IPS-18c (cell line): ENCODE data around the gene SEPTIN12.

ENCODE experiments used
- H3K4me3 ChIP-seq: 2 replicates; pipeline ENCODE4 v1.7.0; 2013; ENCODE audit warnings: low read depth, mild to moderate bottlenecking, low read length, moderate library complexity; ENCODE audit not compliant: insufficient read depth
- H3K9me3 ChIP-seq: one replicate; pipeline ENCODE4 v1.6.1; 2013; ENCODE audit warnings: mild to moderate bottlenecking, low read length, moderate library complexity; ENCODE audit not compliant: control insufficient read depth, insufficient read depth

Gene SEPTIN12

GRCh38 chr16:4805231-4805630 lies 17.1 kb upstream of the SEPTIN12 start:
- H3K9me3 ChIP-seq = no peaks in the 10 kb centered on the region
- H3K4me3 ChIP-seq = no peak overlapping the region

DNA sequence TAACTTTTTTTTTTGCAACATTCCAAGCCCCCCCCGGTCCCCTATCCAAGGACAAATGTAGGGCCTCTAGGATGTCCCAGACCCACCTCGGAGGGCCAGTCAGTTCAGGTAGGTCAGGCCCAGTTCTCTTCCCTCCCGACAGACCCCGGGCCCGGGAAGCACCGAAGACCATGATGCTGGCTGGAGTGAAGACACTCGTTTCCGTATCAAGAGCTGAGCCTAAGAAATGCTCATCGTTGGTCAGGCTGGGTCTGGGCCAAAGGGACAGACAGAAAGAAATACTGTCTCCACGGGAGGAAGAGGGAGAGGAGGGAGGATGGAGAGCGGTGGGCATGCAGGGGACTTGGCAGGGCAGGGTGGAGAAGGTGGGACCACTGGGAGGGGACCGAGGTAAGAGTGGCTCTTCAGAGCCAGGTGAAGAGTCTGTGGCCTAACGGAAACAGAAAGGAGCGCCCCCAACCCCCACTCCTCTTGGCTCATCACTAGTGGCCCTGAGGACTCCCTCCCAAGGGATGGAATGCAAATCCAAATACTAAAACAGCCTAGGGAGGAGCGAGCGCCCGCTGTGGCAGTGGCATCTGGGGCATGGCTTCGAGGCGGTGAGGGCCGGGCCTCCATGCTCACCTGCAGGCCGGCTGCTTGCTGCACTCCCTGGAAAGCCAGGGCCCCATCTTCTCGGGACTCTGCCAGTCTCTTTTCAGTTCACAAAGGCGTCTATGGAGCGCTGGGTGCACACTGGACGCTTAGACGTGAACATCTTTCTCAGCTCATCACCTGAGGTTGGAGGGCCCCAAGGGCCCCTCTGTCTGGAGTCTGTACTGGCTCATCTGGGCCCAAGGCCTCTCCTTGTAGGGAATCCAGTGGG lies 16.0 kb upstream of the SEPTIN12 start:
- Histone ChIP-seq H3K9me3 (no peaks in the 10 kb centered on the region), H3K4me3 (no peak overlapping the region)

DNA sequence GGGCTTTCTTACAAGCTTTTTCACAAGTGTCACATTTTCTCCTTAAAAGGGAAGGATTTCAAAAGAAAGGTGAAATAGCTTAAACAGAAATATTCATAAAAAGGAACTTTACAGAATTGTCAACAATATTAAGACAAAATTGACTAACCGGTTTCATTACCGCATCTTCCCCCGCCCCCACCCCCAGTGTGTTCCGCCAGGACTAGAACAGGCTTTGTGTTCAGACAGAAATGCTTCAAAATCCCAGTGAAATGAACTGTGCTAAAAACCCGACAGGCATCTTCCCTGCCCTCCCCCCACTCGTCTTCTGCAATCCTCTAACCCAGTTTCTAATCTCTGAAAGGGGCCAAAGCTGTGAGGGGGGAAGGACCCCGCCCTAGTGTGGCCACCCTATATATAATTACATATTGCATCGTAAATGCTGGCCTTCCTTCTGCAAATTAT lies 15.3 kb upstream of the SEPTIN12 start:
- no peak overlapping the region for H3K4me3 ChIP-seq

DNA sequence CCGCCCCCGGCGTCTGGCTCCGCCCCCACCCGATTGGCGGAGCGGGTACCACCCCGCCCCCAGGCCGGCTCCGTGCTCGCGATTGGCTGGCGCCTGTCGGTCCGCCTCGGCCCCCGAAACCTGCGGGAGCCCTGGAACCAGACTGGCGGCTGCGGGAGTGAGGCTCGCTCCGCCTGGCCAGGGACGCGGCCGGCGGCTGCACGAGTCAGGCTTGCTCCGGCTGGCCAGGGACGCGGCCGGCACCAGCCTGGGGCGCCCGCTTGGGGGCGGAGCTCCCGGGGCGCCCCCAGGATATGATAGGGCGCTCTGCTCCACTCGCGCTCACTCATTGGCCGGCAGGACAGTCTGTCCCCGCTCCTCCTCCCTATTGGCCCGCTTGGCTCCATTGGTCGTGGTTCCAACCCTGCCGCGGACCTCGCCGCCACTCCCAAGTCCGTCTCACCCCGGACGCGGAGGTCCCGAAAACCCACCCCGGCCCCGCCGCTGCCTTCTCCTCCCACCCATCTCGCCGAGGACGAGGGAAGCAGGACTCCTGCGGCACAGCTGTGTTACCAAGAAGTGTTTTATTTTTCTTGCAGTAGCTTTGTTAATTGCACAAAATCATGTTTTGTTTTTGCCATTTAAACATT lies 14.6 kb upstream of the SEPTIN12 start:
- Histone ChIP-seq H3K9me3 (no peaks in the 10 kb centered on the region), H3K4me3 (peak overlapping the region; percentile 89)

More for the DNA sequence above, 15.3 kb upstream of the SEPTIN12 start:
- no peaks in the 10 kb centered on the region for H3K9me3 ChIP-seq

GRCh38 chr16:4801962-4802658 lies 14.0 kb upstream of the SEPTIN12 start, which contains the start of gene ROGDI:
Gene ROGDI, minus strand, starts transcription at chr16:4802633. Its CDS starts 62 bp downstream, at chr16:4802571.
- H3K9me3 ChIP-seq = no peaks in the 10 kb centered on the region

GRCh38 chr16:4801051-4801961 lies 13.2 kb upstream of the SEPTIN12 start:
- no peaks in the 10 kb centered on the region for H3K9me3 ChIP-seq
- peak overlapping the region; percentile 89 for H3K4me3 ChIP-seq

More at GRCh38 chr16:4801962-4802658, 14.0 kb upstream of the SEPTIN12 start, which contains the start of gene ROGDI:
- peak within 1 kb of the TSS; percentile 89 for H3K4me3 ChIP-seq

GRCh38 chr16:4800290-4801041 lies 12.3 kb upstream of the SEPTIN12 start:
- no peaks in the 10 kb centered on the region for H3K9me3 ChIP-seq
- no peak overlapping the region for H3K4me3 ChIP-seq

DNA sequence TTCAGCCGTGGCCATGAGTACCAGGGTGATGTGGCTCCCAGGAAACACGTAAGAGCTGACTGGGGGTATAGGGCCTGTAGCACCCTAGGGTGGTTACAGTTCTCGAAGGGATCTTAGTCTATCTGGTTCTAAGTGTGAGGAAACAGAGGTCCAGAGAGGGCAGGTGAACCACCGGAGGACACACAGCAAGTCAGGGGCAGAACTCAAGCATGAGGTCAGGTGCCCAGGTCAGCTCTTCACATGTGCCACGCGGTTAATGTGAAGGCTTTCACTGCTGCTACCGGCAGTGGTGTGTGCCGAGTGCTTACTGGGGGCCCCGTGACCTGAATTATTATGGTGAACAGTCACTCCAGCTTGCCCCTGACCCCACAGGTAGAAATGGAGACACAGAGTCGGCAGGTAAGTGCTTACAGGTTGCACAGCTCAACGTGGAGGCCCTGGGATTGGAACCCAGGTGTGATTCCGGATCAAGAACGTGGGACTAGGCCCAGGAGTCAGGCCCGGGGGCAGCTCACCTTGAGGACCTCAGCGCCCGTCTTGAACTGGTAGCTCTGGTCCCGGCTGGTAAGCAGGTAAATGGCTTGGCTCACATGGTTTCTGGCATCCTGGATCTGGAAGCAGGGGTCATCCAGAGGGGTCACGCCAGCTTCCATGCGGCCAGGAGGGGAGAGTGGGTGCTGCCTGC lies 11.2 kb upstream of the SEPTIN12 start:
- Histone ChIP-seq H3K4me3 (no peak overlapping the region), H3K9me3 (no peaks in the 10 kb centered on the region)

DNA sequence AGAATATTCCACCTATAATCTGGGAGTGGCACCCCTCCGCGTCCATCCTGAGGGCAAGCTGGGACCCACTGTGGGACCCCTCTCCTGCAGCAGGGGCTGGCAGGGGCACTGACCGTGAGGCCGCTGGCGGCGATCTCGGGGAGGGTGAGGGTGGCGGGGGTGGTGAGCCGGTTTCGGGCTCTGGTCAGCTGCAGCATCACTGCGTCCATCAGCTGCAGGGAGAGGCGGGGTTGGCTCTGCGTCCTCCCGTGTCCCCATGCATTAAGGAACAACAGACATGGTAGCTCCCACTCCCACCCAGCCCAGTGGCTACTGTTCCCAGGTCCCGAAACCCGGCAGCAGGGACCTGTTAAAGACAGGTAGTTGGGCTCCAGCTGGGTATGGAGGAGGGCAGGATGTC lies 10.3 kb upstream of the SEPTIN12 start:
- no peak overlapping the region for H3K4me3 ChIP-seq
- H3K9me3 ChIP-seq = no peaks in the 10 kb centered on the region

DNA sequence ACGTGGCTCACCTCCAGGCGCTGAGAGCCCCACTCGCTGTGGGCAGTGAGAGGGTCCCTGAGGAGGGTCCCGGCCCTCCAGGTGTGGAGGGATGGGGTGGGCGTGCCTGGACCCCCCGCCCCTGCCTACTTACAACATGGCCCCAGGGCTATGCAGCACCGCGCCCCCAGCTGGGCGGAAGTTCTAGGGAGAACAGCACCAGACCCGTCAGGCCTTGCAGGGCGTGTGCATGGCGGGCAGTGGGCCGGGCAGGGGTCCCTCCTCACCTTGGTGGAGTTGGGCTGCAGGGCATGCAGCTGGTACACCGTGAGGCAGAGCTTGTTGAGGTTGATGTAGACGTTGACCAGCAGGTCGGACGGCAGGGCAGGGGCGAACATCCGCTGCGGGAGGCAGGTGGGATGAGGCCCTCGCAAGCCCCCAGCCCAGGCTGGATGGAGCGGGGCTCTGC lies 9.7 kb upstream of the SEPTIN12 start:
- H3K9me3 ChIP-seq = no peaks in the 10 kb centered on the region
- no peak overlapping the region for H3K4me3 ChIP-seq

- H3K4me3 ChIP-seq = no peak overlapping the region
- no peaks in the 10 kb centered on the region for H3K9me3 ChIP-seq
Measured at GRCh38 chr16:4796982-4797804, 9.0 kb upstream of the SEPTIN12 start.

GRCh38 chr16:4795828-4796572 lies 7.9 kb upstream of the SEPTIN12 start:
- Histone ChIP-seq H3K9me3 (no peaks in the 10 kb centered on the region), H3K4me3 (no peak overlapping the region)

DNA sequence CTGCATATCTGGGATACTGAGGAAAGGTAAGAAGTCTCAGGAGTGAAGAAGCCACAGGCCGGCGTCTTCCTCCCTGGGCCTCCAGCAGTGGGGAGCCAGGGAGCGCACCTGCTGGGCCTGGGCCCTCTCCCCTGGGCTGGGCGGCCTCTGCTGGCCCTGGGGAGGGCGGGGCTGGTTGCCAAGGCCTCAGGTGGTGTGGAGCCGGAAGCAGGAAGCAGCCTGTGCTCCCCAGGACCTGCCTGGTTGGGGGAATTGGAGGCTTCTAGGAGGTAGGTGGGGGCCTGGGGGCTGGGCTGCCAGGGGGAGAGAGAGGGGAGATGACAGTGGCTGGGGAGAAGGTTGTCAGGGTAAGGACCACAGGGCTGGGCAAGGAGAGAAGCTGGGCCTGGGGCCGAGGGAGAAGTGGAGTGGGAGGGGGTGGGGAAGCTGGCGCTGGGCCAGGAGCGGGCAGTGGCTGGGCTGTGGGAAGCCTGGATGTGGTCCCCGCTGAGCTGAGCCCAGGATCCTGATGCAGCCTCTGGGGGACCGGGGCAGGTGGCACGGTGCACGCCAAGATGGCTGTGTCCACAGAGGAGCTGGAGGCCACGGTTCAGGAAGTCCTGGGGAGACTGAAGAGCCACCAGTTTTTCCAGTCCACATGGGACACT lies 7.2 kb upstream of the SEPTIN12 start, which contains the start of gene SMIM22:
SMIM22 (plus strand) TSS at position 189 of the 647 bp plus-strand sequence; CDS start at position 555, 366 bp downstream.
- Histone ChIP-seq H3K4me3 (no peak within 1 kb of the TSS), H3K9me3 (no peaks in the 10 kb centered on the region)
